ENCODE results near the gene TBC1D25.

Gene TBC1D25

GRCh38 chrX:48533165-48533564, 6.3 kb upstream of the TBC1D25 start:
- H3K27me3 ChIP-seq (ENCODE audit: insufficient read depth, poor library complexity, severe bottlenecking): no peaks in the 10 kb centered on the region
- H3K27ac ChIP-seq (replicated peaks): no peak overlapping the region
- TF ChIP-seq, protein P1, sequence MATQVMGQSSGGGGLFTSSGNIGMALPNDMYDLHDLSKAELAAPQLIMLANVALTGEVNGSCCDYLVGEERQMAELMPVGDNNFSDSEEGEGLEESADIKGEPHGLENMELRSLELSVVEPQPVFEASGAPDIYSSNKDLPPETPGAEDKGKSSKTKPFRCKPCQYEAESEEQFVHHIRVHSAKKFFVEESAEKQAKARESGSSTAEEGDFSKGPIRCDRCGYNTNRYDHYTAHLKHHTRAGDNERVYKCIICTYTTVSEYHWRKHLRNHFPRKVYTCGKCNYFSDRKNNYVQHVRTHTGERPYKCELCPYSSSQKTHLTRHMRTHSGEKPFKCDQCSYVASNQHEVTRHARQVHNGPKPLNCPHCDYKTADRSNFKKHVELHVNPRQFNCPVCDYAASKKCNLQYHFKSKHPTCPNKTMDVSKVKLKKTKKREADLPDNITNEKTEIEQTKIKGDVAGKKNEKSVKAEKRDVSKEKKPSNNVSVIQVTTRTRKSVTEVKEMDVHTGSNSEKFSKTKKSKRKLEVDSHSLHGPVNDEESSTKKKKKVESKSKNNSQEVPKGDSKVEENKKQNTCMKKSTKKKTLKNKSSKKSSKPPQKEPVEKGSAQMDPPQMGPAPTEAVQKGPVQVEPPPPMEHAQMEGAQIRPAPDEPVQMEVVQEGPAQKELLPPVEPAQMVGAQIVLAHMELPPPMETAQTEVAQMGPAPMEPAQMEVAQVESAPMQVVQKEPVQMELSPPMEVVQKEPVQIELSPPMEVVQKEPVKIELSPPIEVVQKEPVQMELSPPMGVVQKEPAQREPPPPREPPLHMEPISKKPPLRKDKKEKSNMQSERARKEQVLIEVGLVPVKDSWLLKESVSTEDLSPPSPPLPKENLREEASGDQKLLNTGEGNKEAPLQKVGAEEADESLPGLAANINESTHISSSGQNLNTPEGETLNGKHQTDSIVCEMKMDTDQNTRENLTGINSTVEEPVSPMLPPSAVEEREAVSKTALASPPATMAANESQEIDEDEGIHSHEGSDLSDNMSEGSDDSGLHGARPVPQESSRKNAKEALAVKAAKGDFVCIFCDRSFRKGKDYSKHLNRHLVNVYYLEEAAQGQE (IDR thresholded peaks at IDR 0.05; ENCODE audit: insufficient replicate concordance, low read depth): no peak
- TF ChIP-seq CTCF (IDR thresholded peaks at IDR 0.05; ENCODE audit: insufficient read depth, low read length) (no peak), GABPA (IDR thresholded peaks at IDR 0.05; ENCODE audit: low read depth) (no peak), POLR2AphosphoS5 (IDR thresholded peaks at IDR 0.05; ENCODE audit: low read depth) (no peak), SPI1 (IDR thresholded peaks at IDR 0.05; ENCODE audit: borderline replicate concordance, low read depth) (no peak)
- DNase-seq (ENCODE audit: low read depth in 1 of 2, low spot score in 1 of 2): no peak
- H3K4me3 ChIP-seq (replicated peaks; ENCODE audit: insufficient read depth, low read length): no peak overlapping the region

DNA sequence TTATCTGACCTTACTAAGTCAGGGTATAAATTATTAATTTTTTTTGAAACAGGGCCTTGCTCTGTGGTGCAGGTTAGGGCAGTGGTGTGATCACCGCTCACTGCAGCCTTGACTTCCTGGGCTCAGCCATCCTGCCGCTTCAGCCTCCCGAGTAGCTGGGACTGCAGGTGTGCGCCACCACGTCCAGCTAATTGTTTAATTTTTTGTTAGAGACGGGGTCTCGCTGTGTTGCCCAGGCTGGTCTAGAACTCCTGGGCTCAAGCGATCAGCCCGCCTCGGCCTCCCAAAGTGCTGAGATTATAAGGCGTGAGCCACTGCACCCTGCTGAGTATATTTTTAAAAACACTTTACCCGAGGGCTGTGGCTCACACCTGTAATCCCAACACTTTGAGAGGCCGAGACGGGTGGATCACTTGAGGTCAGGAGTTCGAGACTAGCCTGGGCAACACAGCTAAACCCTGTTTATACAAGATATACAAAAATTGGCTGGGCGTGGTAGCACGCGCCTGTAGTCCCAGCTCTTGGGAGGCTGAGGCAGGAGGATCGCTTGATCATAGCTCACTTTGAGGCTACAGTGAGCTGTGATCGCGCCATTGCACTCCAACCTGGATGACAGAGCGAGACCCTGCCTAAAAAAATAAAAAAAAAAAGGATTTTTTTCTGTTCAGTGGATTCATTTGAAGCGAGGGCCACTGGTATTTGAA, 721 bp upstream of the TBC1D25 start:
- H3K27ac ChIP-seq (replicated peaks): 0 out of 2 replicates have a peak overlapping the region, but pooled peaks have one; percentile 2

GRCh38 chrX:48540028-48540375, 488 bp downstream of the TBC1D25 start:
- H3K4me3 ChIP-seq (replicated peaks; ENCODE audit: insufficient read depth, low read length): peak overlapping the region; percentile 66
- no peak for TF ChIP-seq GABPA (IDR thresholded peaks at IDR 0.05; ENCODE audit: low read depth)
- TF ChIP-seq SPI1 (IDR thresholded peaks at IDR 0.05; ENCODE audit: borderline replicate concordance, low read depth): no peak
- no peak for TF ChIP-seq CTCF (IDR thresholded peaks at IDR 0.05; ENCODE audit: insufficient read depth, low read length)
- TF ChIP-seq POLR2AphosphoS5 (IDR thresholded peaks at IDR 0.05; ENCODE audit: low read depth): no peak
- TF ChIP-seq, protein P1 (IDR thresholded peaks at IDR 0.05; ENCODE audit: insufficient replicate concordance, low read depth): no peak
- no peaks in the 10 kb centered on the region for H3K27me3 ChIP-seq (ENCODE audit: insufficient read depth, poor library complexity, severe bottlenecking)
- peak overlapping the region; percentile 74 for H3K27ac ChIP-seq (replicated peaks)
- DNase-seq (ENCODE audit: low read depth in 1 of 2, low spot score in 1 of 2): peak in 1 of 2 experiments; percentile 34

More for the DNA sequence above, 721 bp upstream of the TBC1D25 start:
- no peak for DNase-seq (ENCODE audit: low read depth in 1 of 2, low spot score in 1 of 2)
- no peaks in the 10 kb centered on the region for H3K27me3 ChIP-seq (ENCODE audit: insufficient read depth, poor library complexity, severe bottlenecking)
- H3K4me3 ChIP-seq (replicated peaks; ENCODE audit: insufficient read depth, low read length): no peak overlapping the region
- TF ChIP-seq, protein P1 (IDR thresholded peaks at IDR 0.05; ENCODE audit: insufficient replicate concordance, low read depth): no peak
